Right lobe of liver (tissue), 4 donors: ENCODE data around the gene DSTYK.

Experiments
- POLR2A ChIP-seq: fragments of 450-650 bp; IDR thresholded peaks from one replicate; pipeline ENCODE4 v1.6.1; 2017; ENCODE audit warnings: antibody characterized with exemption, mild to moderate bottlenecking
- TF ChIP-seq, protein P1 (sequence below), 4 donors: fragments of 200-600 bp in 3 of 4; fragments of 450-650 bp in 1 of 4; IDR thresholded peaks; one replicate each; pipeline versions ENCODE4 v1.5.1 to v1.8.0; 2016 to 2022; ENCODE audit warnings: antibody characterized with exemption in 4 of 4, mild to moderate bottlenecking in 2 of 4
- donor health status: DM: no; HTN: no; CAD: no.
- donor health status: DM: no; HTN: no; CAD: no.
- donor health status: DM: no; HTN: yes; CAD: no.

DNA sequence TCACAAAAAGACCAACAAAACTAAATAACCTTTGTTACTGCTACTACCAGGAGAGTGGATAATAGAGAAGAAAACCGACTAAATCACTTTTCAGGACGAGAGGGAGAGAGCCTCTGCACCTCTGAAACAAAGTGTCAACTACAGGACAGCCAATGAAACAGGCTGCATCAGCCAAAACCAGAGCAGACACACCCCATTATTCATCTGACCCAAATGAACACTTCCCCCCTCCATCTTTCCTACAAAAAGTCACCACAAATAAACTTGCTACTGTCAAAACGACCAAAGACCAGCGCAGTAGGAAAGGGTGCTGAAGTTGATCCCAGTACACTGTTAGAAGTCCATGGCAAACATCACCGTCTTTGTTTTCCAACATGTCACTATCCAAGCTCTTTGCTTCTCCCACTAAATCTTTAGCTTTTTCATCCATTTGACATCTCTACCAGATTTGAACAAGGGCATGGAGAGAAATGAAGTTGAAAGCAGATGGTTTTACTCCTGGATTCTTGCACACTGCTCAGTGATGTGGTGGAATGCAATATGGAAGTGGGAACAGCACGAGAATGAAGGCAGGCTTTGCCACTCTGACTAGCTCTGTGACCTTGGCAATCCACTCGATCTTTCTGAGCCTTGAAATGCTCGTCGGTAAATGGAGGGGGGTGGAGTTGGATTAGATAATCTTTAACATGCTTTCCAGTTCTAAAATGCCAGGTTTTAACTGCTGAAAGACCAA lies 20.5 kb downstream of the DSTYK start:
- TF ChIP-seq, protein P1, sequence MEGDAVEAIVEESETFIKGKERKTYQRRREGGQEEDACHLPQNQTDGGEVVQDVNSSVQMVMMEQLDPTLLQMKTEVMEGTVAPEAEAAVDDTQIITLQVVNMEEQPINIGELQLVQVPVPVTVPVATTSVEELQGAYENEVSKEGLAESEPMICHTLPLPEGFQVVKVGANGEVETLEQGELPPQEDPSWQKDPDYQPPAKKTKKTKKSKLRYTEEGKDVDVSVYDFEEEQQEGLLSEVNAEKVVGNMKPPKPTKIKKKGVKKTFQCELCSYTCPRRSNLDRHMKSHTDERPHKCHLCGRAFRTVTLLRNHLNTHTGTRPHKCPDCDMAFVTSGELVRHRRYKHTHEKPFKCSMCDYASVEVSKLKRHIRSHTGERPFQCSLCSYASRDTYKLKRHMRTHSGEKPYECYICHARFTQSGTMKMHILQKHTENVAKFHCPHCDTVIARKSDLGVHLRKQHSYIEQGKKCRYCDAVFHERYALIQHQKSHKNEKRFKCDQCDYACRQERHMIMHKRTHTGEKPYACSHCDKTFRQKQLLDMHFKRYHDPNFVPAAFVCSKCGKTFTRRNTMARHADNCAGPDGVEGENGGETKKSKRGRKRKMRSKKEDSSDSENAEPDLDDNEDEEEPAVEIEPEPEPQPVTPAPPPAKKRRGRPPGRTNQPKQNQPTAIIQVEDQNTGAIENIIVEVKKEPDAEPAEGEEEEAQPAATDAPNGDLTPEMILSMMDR (IDR thresholded peaks at IDR 0.05): no peak
- TF ChIP-seq POLR2A: no peak
